H1 (cell line): ENCODE measurements around the gene NPC1L1. TPM values are rescaled to one million over a fixed set of nuclear protein-coding genes. Genes with fewer than 3 reads are reported as not detected.

Experiments used
- ASH2L ChIP-seq: fragments of 200-600, 300-600 bp; sonication (generic); IDR thresholded peaks from one replicate; pipeline ENCODE4 v1.7.1; 2017; ENCODE audit warnings: low read length
- BRCA1 ChIP-seq: IDR thresholded peaks from 2 replicates; pipeline ENCODE4 v1.6.1; 2012; ENCODE audit warnings: low read depth, low read length, improper control_type of control experiment
- GABPA ChIP-seq: IDR thresholded peaks from 2 replicates; pipeline ENCODE4 v1.6.1; 2011; ENCODE audit warnings: mild to moderate bottlenecking, low read length, moderate library complexity, borderline replicate concordance; ENCODE audit not compliant: insufficient read depth
- JUND ChIP-seq: IDR thresholded peaks from 2 replicates; pipeline ENCODE4 v1.6.1; 2011; ENCODE audit warnings: mild to moderate bottlenecking, improper control_type of control experiment, low read length
- KDM4A ChIP-seq: IDR thresholded peaks from one replicate; pipeline ENCODE4 v1.7.1; 2012; ENCODE audit warnings: low read depth, mild to moderate bottlenecking, moderate library complexity, low read length, inconsistent platforms; ENCODE audit not compliant: severe bottlenecking
- RFX5 ChIP-seq: IDR thresholded peaks from 2 replicates; pipeline ENCODE4 v1.6.1; 2011; ENCODE audit warnings: low read depth, low read length, improper control_type of control experiment, borderline replicate concordance
- SUZ12 ChIP-seq: fragments of 200-600 bp; sonication (generic); IDR thresholded peaks from 2 replicates; pipeline ENCODE4 v1.6.1; 2012; ENCODE audit warnings: mild to moderate bottlenecking, inconsistent platforms, low read length, moderate library complexity, mixed read lengths
- TAF1 ChIP-seq: IDR thresholded peaks from 2 replicates; pipeline ENCODE4 v1.6.1; 2011; ENCODE audit warnings: mild to moderate bottlenecking, low read depth, low read length
- ZNF274 ChIP-seq: IDR thresholded peaks from 2 replicates; pipeline ENCODE4 v1.7.0; 2012; ENCODE audit warnings: low read length, borderline replicate concordance; ENCODE audit errors: extremely low read depth
- polyA plus RNA-seq, 7 experiments: library from polyadenylated mRNA; depleted of rRNA in 3 of 7; stranded (reverse) in 5 of 7; unstranded in 2 of 7; fragments of >200 nt in 5 of 7; fragments of 200-250 nt in 2 of 7; gene quantifications; 1 replicate in 5 of 7; 2 replicates in 1 of 7; 4 replicates in 1 of 7; pipeline versions ENCODE4 v1.2.1 to v1.2.3, GENCODE V29; 2011 to 2013; ENCODE audit warnings: missing spikeins in 2 of 7, mixed read lengths in 2 of 7
- total RNA-seq: library from RNA; stranded (reverse); fragmentation: NEBNext Ultra II Directional; extraction: Animal tissue kit (Norgen Biotek cat#: 25700); gene quantifications from 2 replicates; pipeline ENCODE4 v1.2.1, GENCODE V29; 2021
- TF ChIP-seq, protein P1 (sequence below): fragments of 300-600 bp; sonication (generic); IDR thresholded peaks from 2 replicates; pipeline ENCODE4 v1.7.1; 2012; ENCODE audit warnings: low read length, moderate library complexity, mild to moderate bottlenecking, inconsistent platforms; ENCODE audit not compliant: insufficient replicate concordance
- TF ChIP-seq, protein P2 (sequence below): IDR thresholded peaks from 2 replicates; pipeline ENCODE4 v1.6.1; 2011; ENCODE audit warnings: low read length, improper control_type of control experiment

NPC1L1 gene
- total and polyA plus RNA-seq, 2 of the 8 experiments (the other 6 are each of a cell fraction or from before 2014, with no cell fraction given) = 0.06 to 0.21 TPM

DNA sequence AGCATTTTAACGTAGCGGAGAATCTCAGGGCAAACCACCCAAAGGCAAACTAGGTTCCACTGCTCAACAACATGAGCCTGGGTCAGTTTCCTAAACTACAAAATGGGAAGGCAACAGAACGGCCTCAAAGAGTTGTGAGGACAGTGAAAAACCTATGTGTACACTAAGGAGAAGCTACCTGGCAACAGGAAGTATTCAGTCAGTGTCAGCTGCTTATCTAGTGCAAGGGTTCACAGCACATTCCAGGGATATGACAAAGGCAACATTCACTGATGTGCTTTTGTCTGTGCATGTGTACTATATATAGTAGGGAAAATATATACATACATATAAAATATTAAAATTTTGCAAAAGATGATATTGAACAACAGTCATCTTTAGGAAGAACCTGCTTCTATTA, 67.8 kb downstream of the NPC1L1 start (continued):
- TF ChIP-seq, protein P1, sequence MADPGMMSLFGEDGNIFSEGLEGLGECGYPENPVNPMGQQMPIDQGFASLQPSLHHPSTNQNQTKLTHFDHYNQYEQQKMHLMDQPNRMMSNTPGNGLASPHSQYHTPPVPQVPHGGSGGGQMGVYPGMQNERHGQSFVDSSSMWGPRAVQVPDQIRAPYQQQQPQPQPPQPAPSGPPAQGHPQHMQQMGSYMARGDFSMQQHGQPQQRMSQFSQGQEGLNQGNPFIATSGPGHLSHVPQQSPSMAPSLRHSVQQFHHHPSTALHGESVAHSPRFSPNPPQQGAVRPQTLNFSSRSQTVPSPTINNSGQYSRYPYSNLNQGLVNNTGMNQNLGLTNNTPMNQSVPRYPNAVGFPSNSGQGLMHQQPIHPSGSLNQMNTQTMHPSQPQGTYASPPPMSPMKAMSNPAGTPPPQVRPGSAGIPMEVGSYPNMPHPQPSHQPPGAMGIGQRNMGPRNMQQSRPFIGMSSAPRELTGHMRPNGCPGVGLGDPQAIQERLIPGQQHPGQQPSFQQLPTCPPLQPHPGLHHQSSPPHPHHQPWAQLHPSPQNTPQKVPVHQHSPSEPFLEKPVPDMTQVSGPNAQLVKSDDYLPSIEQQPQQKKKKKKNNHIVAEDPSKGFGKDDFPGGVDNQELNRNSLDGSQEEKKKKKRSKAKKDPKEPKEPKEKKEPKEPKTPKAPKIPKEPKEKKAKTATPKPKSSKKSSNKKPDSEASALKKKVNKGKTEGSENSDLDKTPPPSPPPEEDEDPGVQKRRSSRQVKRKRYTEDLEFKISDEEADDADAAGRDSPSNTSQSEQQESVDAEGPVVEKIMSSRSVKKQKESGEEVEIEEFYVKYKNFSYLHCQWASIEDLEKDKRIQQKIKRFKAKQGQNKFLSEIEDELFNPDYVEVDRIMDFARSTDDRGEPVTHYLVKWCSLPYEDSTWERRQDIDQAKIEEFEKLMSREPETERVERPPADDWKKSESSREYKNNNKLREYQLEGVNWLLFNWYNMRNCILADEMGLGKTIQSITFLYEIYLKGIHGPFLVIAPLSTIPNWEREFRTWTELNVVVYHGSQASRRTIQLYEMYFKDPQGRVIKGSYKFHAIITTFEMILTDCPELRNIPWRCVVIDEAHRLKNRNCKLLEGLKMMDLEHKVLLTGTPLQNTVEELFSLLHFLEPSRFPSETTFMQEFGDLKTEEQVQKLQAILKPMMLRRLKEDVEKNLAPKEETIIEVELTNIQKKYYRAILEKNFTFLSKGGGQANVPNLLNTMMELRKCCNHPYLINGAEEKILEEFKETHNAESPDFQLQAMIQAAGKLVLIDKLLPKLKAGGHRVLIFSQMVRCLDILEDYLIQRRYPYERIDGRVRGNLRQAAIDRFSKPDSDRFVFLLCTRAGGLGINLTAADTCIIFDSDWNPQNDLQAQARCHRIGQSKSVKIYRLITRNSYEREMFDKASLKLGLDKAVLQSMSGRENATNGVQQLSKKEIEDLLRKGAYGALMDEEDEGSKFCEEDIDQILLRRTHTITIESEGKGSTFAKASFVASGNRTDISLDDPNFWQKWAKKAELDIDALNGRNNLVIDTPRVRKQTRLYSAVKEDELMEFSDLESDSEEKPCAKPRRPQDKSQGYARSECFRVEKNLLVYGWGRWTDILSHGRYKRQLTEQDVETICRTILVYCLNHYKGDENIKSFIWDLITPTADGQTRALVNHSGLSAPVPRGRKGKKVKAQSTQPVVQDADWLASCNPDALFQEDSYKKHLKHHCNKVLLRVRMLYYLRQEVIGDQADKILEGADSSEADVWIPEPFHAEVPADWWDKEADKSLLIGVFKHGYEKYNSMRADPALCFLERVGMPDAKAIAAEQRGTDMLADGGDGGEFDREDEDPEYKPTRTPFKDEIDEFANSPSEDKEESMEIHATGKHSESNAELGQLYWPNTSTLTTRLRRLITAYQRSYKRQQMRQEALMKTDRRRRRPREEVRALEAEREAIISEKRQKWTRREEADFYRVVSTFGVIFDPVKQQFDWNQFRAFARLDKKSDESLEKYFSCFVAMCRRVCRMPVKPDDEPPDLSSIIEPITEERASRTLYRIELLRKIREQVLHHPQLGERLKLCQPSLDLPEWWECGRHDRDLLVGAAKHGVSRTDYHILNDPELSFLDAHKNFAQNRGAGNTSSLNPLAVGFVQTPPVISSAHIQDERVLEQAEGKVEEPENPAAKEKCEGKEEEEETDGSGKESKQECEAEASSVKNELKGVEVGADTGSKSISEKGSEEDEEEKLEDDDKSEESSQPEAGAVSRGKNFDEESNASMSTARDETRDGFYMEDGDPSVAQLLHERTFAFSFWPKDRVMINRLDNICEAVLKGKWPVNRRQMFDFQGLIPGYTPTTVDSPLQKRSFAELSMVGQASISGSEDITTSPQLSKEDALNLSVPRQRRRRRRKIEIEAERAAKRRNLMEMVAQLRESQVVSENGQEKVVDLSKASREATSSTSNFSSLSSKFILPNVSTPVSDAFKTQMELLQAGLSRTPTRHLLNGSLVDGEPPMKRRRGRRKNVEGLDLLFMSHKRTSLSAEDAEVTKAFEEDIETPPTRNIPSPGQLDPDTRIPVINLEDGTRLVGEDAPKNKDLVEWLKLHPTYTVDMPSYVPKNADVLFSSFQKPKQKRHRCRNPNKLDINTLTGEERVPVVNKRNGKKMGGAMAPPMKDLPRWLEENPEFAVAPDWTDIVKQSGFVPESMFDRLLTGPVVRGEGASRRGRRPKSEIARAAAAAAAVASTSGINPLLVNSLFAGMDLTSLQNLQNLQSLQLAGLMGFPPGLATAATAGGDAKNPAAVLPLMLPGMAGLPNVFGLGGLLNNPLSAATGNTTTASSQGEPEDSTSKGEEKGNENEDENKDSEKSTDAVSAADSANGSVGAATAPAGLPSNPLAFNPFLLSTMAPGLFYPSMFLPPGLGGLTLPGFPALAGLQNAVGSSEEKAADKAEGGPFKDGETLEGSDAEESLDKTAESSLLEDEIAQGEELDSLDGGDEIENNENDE = no peak
- no peak for TF ChIP-seq SUZ12
- TF ChIP-seq JUND = no peak
- TF ChIP-seq BRCA1 = no peak
- TF ChIP-seq KDM4A = no peak
- no peak for TF ChIP-seq ZNF274
- no peak for TF ChIP-seq TAF1
- TF ChIP-seq ASH2L = no peak
- TF ChIP-seq, protein P2, sequence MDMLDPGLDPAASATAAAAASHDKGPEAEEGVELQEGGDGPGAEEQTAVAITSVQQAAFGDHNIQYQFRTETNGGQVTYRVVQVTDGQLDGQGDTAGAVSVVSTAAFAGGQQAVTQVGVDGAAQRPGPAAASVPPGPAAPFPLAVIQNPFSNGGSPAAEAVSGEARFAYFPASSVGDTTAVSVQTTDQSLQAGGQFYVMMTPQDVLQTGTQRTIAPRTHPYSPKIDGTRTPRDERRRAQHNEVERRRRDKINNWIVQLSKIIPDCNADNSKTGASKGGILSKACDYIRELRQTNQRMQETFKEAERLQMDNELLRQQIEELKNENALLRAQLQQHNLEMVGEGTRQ = no peak
- TF ChIP-seq RFX5 = no peak
- TF ChIP-seq GABPA = no peak
